ENCODE results near the gene LELP1. TPM values are rescaled to one million over a fixed set of nuclear protein-coding genes. Genes with fewer than 3 reads are reported as not detected.

The LELP1 gene
- total and polyA plus RNA-seq, 10 of the 15 experiments (the other 5 are each of a cell fraction or from before 2014, with no cell fraction given): not detected

DNA sequence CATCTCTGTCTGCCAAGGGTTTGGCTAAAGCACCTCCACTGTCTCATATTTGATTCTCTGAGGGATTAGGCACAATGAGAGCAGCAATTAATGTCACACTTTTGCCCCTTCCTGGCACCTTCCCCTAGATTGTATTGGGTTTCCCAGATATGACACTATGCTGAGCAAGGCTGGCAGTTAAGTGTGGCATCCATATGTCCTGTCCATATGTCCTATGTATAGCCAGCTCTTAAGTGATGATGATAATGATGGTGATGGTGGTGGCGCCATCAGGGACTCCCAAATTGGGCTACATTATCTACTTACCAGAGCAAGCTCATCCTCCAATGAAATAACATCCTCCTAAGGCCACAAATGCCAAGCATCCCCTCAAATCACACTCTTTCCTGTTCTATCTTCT lies 42.8 kb downstream of the LELP1 start:
- H3K4me1 ChIP-seq (ENCODE audit: control insufficient read depth, insufficient read depth, low read length): no peaks in the 10 kb centered on the region
- FAIRE-seq (no peak), DNase-seq (ENCODE audit: low read depth, low spot score) (no peak), ATAC-seq (no peak)
- H3K9me3 ChIP-seq (replicated peaks; ENCODE audit: control insufficient read depth, insufficient read depth, low read length): no peaks in the 10 kb centered on the region; the same call in 2 of the 3 replicates
- POLR2A ChIA-PET: interaction anchor here (0.8 to 1.5 kb wide), 2 partner anchors 9 to 12 kb away, joined by 3 to 5 read pairs; no protein-coding TSS in a partner anchor
- no peaks in the 10 kb centered on the region for H3K79me2 ChIP-seq (ENCODE audit: control insufficient read depth, insufficient read depth, low read length)
- H4K20me1 ChIP-seq (ENCODE audit: control insufficient read depth, insufficient read depth): no peaks in the 10 kb centered on the region
- RAD21 ChIA-PET (ENCODE audit: unreplicated experiment): interaction anchor here (1.0 kb wide), 1 partner anchor 9 kb away, joined by 3 read pairs; no protein-coding TSS in a partner anchor
- CTCF ChIA-PET: interaction anchor here (1.0 to 2.8 kb wide), 3 partner anchors 9 to 18 kb away, joined by 5 to 12 read pairs (median 7); no protein-coding TSS in a partner anchor
- WGBS (ENCODE audit: insufficient coverage, insufficient replicate concordance, low lambda C conversion rate, missing lambda C conversion rate): 0% methylated on average over 1 of the region's 1 CpG
- no peak overlapping the region for H3K27ac ChIP-seq (ENCODE audit: control insufficient read depth, insufficient read depth)
- SMC1A ChIA-PET (ENCODE audit: uncharacterized antibody, unreplicated experiment): interaction anchor here (1.1 to 1.6 kb wide), 5 partner anchors 17 to 42 kb away, joined by 3 to 4 read pairs (median 4); no protein-coding TSS in a partner anchor
- no peak overlapping the region for H3K4me2 ChIP-seq (ENCODE audit: control insufficient read depth, insufficient read depth)
- intact Hi-C loops (cut with micrococcal nuclease; ENCODE audit: unreplicated experiment) (no loop called here), in situ Hi-C loops (cut with MboI) (no loop called here)
- no TSS peak for BruUV-seq (replicated peaks)
- H3K36me3 ChIP-seq (ENCODE audit: control insufficient read depth in 2 of 2, insufficient read depth in 2 of 2, low read length in 1 of 2): no peaks in the 10 kb centered on the region
- no peaks in the 10 kb centered on the region; a peak in 1 of 4 replicates for H3K27me3 ChIP-seq (replicated peaks in 1 of 2; ENCODE audit: control insufficient read depth in 2 of 2, insufficient read depth in 2 of 2, low read length in 1 of 2)
- TF ChIP-seq IKZF1 (conservative IDR thresholded peaks at IDR 0.05): no peak
- TF ChIP-seq SMC3 (IDR thresholded peaks at IDR 0.05; ENCODE audit: borderline replicate concordance, low read length): no peak
- TF ChIP-seq E2F4 (IDR thresholded peaks at IDR 0.05; ENCODE audit: low read depth, low read length): no peak
- TF ChIP-seq BACH1 (IDR thresholded peaks at IDR 0.05; ENCODE audit: borderline replicate concordance): no peak
- no peak for TF ChIP-seq NR2C1 (IDR thresholded peaks at IDR 0.05)
- no peak for TF ChIP-seq POU2F2 (IDR thresholded peaks at IDR 0.05; ENCODE audit: borderline replicate concordance, low read depth, low read length)
- no peak overlapping the region for H2AFZ ChIP-seq (ENCODE audit: control insufficient read depth, low read depth, low read length)
- no peak overlapping the region for H3K9ac ChIP-seq (ENCODE audit: control insufficient read depth, insufficient read depth, low read length)
- no peak overlapping the region for H3K4me3 ChIP-seq

All from GM12878 (cell line).